GM10266 (cell line): Measurements from ENCODE around the gene SMOC2.

Source experiments
- DNase-seq: peaks from one replicate; pipeline ENCODE4 v3.0.0; 2012; ENCODE audit errors: extremely low spot score
- CTCF ChIP-seq: IDR thresholded peaks from 2 replicates; pipeline ENCODE4 v1.5.1; 2012; ENCODE audit warnings: mild to moderate bottlenecking, low read depth; ENCODE audit not compliant: control insufficient read depth, insufficient read depth; ENCODE audit errors: missing control alignments

Gene SMOC2

DNA sequence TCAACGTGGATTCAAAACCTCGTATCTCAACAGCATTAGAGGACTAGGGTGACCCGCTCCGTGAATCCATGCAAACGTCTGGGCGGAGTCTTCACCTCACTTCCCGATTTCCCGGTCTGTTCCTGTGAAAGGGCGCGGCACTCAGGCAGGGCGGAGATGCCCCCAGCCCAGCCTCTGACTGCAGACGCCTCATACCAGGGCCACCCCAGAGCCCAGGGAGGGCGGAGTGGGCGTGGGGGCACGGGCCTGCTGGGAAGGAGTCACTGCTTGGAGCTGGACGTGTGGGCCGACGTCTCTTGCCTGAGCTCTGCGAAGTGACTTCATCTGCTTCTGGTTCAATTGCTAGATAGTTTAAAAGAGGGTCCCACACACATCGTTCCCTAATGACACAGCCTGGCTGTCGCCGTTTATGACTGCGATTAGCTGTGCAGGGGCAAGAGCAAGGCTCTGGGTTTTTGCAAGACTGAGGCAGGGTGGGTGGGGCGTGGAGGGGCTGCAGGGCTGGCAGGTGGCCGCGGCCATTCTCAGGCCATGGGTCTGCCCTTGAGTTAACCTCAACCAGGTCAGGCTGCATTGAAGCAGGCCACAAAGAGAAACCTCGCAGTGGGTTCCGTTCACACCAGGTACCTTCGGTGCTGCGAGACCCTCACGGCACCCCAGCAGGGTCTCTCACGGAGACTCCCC lies 15.0 kb downstream of the SMOC2 start:
- no peak for TF ChIP-seq CTCF
- no peak for DNase-seq

DNA sequence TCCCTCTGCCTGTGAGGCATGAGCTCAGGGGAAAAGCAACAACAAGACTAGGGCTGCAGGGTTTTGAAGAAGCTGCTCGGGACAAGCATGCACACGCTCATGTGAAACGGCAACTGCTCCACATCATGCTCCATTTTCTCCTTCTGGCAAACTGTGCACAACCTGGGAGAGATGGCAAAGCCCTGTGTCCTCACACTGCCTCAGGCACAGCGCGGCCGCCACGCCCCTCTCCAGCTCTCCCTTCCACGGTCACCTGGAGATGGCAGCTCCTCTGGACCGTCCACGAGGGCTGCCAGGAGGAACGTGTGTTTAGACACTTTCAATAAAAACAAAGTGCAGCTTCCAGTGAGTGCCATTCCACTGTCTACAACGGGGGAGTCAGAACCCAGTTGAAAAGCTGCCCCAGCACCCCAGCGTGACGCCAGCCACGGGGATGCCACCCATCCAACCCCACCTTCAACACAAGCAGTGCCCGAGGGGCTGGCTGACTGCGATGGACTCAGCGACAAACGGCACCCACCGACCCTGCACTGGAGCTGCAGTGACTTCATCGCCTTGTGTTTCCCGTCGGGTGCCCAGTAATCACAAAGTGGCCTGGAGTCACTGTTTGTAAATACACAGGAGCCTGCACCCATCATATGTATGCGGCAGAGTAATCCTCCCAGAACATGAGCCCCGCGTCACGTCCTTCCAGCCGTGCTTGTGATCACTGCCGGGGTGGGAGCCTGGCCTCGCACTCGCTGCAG lies 16.1 kb downstream of the SMOC2 start:
- no peak for DNase-seq
- TF ChIP-seq CTCF, result no peak

- no peak for TF ChIP-seq CTCF
- no peak for DNase-seq
These were observed 16.6 kb downstream of the SMOC2 start for GRCh38 chr6:168457653-168457934.

DNA sequence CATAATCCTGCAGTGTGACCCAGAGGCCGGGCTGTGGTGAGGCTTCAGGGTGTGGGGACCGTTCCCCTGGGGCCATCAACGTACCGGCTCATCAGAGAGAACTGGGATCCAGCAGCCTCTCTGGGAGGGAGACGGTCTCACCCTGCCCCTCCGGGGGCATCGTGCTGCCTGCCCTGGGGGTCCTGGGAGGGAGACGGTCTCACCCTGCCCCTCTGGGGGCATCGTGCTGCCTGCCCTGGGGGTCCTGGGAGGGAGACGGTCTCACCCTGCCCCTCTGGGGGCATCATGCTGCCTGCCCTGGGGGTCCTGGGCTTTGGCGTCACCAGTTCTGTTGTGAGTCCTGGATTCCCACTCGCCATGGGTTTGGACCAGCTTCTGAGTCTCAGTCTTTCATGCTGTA lies 17.1 kb downstream of the SMOC2 start:
- TF ChIP-seq CTCF, result no peak
- no peak for DNase-seq

DNA sequence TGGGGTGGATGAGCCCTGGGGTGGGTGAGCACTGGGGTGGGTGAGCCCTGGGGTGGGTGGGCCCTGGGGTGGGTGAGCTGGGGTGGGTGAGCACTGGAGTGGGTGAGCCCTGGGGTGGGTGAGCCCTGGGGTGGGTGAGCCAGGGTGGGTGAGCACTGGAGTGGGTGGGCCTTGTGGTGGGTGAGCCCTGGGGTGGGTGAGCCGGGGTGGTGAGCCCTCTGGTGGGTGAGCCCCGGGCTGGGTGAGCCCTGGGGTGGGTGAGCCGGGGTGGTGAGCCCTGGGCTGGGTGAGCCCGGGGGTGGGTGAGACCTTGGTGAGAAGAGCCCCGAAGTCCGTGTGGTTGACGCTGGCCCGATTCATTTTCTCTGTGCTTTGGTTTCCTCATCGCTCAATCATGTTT lies 18.6 kb downstream of the SMOC2 start:
- DNase-seq, result no peak
- no peak for TF ChIP-seq CTCF

DNA sequence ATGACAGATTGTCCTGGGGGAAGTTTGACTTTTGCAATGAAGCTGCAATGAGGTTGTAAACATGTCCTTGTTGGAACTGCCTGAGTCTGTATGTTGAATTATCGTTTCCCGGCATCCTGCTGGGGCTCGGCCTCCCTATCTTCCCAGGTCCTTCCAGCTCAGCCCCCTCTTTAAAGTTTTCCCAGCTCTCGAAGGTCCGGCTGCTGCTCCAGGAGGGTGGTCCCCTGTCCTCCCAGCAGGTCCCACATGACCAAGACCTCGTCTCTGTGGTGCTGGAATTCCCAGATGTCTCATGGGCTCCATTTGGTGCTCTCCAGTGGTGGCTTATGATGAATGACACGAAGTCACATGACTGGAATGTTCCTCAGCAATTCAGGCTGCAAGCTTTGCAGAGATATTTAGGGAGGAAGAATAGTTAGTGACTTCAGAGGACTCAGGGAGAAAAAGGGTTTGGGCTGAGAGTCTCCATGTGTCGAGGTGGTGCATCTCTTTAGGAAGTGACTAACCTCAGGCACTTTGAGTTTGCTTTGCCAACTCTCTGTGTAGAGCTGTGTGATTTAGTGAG lies 21.4 kb downstream of the SMOC2 start:
- DNase-seq, result no peak
- no peak for TF ChIP-seq CTCF

DNA sequence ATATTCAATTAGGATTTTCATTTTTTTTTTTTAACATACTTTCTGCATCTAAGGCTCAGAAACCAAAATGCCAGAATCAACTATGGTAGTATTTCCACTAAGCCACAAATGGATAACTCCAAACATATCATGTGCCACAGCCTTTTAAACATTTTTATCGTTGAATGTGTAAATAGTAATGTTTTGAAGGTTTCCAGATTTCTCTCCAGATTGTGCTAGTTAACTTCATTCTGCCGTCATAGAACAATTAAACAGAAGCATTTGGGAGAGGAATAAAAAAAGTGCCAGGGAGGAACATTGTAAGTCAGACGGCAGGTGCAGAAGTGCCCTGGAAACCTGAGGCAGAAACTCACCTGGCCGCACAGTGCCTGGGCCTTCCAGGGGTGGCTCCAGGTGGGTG lies 23.6 kb downstream of the SMOC2 start:
- DNase-seq, result no peak
- TF ChIP-seq CTCF, result no peak
